NCI-H1694 (cell line): ENCODE results near the gene HBM.
A peak's percentile ranks its signal among the peaks of the same experiment; 100 is the strongest.
"Not testable (repeated sequence)": the region's sequence is repeated elsewhere in the genome, so short reads cannot be mapped to it uniquely, and the experiment has no call there.

Experiments
- DNase-seq: peaks from one replicate; lab custom pipeline; 2025; lab: John Stamatoyannopoulos, UW

HBM gene

GRCh38 chr16:169014-169413, 3.2 kb downstream of the HBM start:
- no peak for DNase-seq

- DNase-seq: not testable (repeated sequence)
Observed at GRCh38 chr16:170088-170507, 4.3 kb downstream of the HBM start.

- no peak for DNase-seq
Observed at GRCh38 chr16:170788-171187, 5.0 kb downstream of the HBM start.

GRCh38 chr16:172374-172941, 6.7 kb downstream of the HBM start, which contains the start of gene HBA2:
HBA2 (plus strand) TSS chr16:172876; CDS start chr16:172913, 37 bp downstream.
- DNase-seq: not testable (repeated sequence)

GRCh38 chr16:173211-173854, 7.6 kb downstream of the HBM start:
- DNase-seq: not testable (repeated sequence)

- DNase-seq: not testable (repeated sequence)
Observed at GRCh38 chr16:173928-174769, 8.4 kb downstream of the HBM start.

GRCh38 chr16:175011-175949, 9.5 kb downstream of the HBM start:
- no peak for DNase-seq

- not testable (repeated sequence) for DNase-seq
Observed at GRCh38 chr16:176006-176405, 10.2 kb downstream of the HBM start.

GRCh38 chr16:176477-177382, 11.0 kb downstream of the HBM start, which contains the start of gene HBA1:
HBA1 (plus strand) TSS chr16:176680; CDS start chr16:176717, 37 bp downstream.
- DNase-seq: not testable (repeated sequence)

- no peak for DNase-seq
Observed at GRCh38 chr16:177394-177822, 11.6 kb downstream of the HBM start.

- DNase-seq: no peak
Observed at GRCh38 chr16:177981-178667, 12.3 kb downstream of the HBM start.

- no peak for DNase-seq
Observed at GRCh38 chr16:178668-179015, 12.9 kb downstream of the HBM start.

- DNase-seq: no peak
Observed at GRCh38 chr16:179211-180092, 13.7 kb downstream of the HBM start.

- DNase-seq: no peak
Observed at GRCh38 chr16:180101-180675, 14.4 kb downstream of the HBM start, which contains the start of gene HBQ1. HBQ1 (plus strand) TSS chr16:180459; CDS start chr16:180487, 28 bp downstream.

- DNase-seq: peak; percentile 24
Observed at GRCh38 chr16:180681-181564, 15.1 kb downstream of the HBM start.

GRCh38 chr16:181565-182021, 15.8 kb downstream of the HBM start:
- DNase-seq: no peak

GRCh38 chr16:183005-183404, 17.2 kb downstream of the HBM start:
- DNase-seq: no peak
